Activated effector memory CD4-positive, alpha-beta T cell treated with anti-CD3 and anti-CD28 coated beads, Interleukin-2, amount 50 U/mL, for 16 hours (primary cell): ENCODE data around the gene KCNF1.

Source experiments
- DNase-seq: peaks from one replicate; pipeline ENCODE4 v3.0.0-alpha.2; 2020

Gene KCNF1

GRCh38 chr2:10880586-10881321 is 31.0 kb upstream of the KCNF1 start:
- no peak for DNase-seq

- DNase-seq, result no peak
Observed at GRCh38 chr2:10882568-10882967, 29.2 kb upstream of the KCNF1 start.

- DNase-seq, result no peak
Observed at GRCh38 chr2:10883066-10883465, 28.7 kb upstream of the KCNF1 start.

- DNase-seq, result no peak
Observed at GRCh38 chr2:10883801-10884478, 27.8 kb upstream of the KCNF1 start.

GRCh38 chr2:10884574-10884975 is 27.2 kb upstream of the KCNF1 start:
- no peak for DNase-seq

- DNase-seq, result no peak
Observed at GRCh38 chr2:10885094-10885860, 26.5 kb upstream of the KCNF1 start.

GRCh38 chr2:10887476-10887875 is 24.3 kb upstream of the KCNF1 start:
- no peak for DNase-seq

GRCh38 chr2:10889651-10890215 is 22.0 kb upstream of the KCNF1 start:
- no peak for DNase-seq

- no peak for DNase-seq
Observed at GRCh38 chr2:10890706-10891270, 20.9 kb upstream of the KCNF1 start.

- DNase-seq, result no peak
Observed at GRCh38 chr2:10891390-10891789, 20.3 kb upstream of the KCNF1 start.

GRCh38 chr2:10891848-10892247 is 19.9 kb upstream of the KCNF1 start:
- DNase-seq, result no peak

- DNase-seq, result no peak
Observed at GRCh38 chr2:10892316-10892715, 19.4 kb upstream of the KCNF1 start.

- no peak for DNase-seq
Observed at GRCh38 chr2:10892796-10893350, 18.9 kb upstream of the KCNF1 start.

- no peak for DNase-seq
Observed at GRCh38 chr2:10894264-10894935, 17.3 kb upstream of the KCNF1 start.

GRCh38 chr2:10895231-10895630 is 16.5 kb upstream of the KCNF1 start:
- no peak for DNase-seq

- peak; percentile 21 for DNase-seq
Observed at GRCh38 chr2:10897956-10898355, 13.8 kb upstream of the KCNF1 start.

GRCh38 chr2:10900216-10901109 is 11.3 kb upstream of the KCNF1 start:
- DNase-seq, result peak; percentile 57

- DNase-seq, result peak; percentile 47
Observed at GRCh38 chr2:10901160-10901939, 10.4 kb upstream of the KCNF1 start.

- DNase-seq, result no peak
Observed at GRCh38 chr2:10903861-10904210, 7.9 kb upstream of the KCNF1 start.

GRCh38 chr2:10904455-10904854 is 7.3 kb upstream of the KCNF1 start:
- DNase-seq, result no peak
